SK-N-MC (cell line): ENCODE data around the gene PDE8A.

Experiments
- DNase-seq: peaks from one replicate; pipeline ENCODE4 v3.0.0-alpha.2; 2011; ENCODE audit warnings: low read depth, low spot score
- H3K27ac ChIP-seq: fragments of 200-600 bp; sonication (generic); 2 replicates; pipeline ENCODE4 v1.5.1; 2016; ENCODE audit warnings: mixed run types
- H3K36me3 ChIP-seq: fragments of 200-600 bp; sonication (generic); 2 replicates; pipeline ENCODE4 v1.6.1; 2017; ENCODE audit warnings: antibody characterized with exemption, low read length, mixed read lengths; ENCODE audit not compliant: insufficient read depth
- H3K4me3 ChIP-seq: fragments of 200-600 bp; sonication (generic); 2 replicates; pipeline ENCODE4 v1.5.1; 2016
- H3K9ac ChIP-seq: fragments of 200-600 bp; sonication (generic); 2 replicates; pipeline ENCODE4 v1.8.0; 2017; ENCODE audit warnings: mixed run types, mixed read lengths; ENCODE audit not compliant: insufficient read length
- H3K9me3 ChIP-seq: fragments of 200-600 bp; sonication (generic); 2 replicates; pipeline ENCODE4 v1.6.1; 2017; ENCODE audit warnings: low read depth, mild to moderate bottlenecking, antibody characterized with exemption, low read length, moderate library complexity, mixed read lengths
- EZH2 ChIP-seq: fragments of 200-600 bp; sonication (generic); IDR thresholded peaks from one replicate; pipeline ENCODE4 v1.6.1; 2017; ENCODE audit warnings: antibody characterized with exemption
- FOXP2 ChIP-seq: optimal IDR thresholded peaks from 2 replicates; pipeline ENCODE3; 2011; ENCODE audit warnings: mild to moderate bottlenecking, moderate library complexity; ENCODE audit not compliant: insufficient read depth; ENCODE audit errors: extremely low read length, control extremely low read depth
- POLR2AphosphoS5 ChIP-seq: IDR thresholded peaks from 2 replicates; pipeline ENCODE4 v1.6.1; 2012; ENCODE audit warnings: mild to moderate bottlenecking, low read depth, low read length, borderline replicate concordance

Gene PDE8A

GRCh38 chr15:85021409-85021808 lies 39.8 kb downstream of the PDE8A start:
- TF ChIP-seq EZH2 (no peak), POLR2AphosphoS5 (no peak), FOXP2 (no peak)
- Histone ChIP-seq H3K9ac (no peak overlapping the region), H3K27ac (no peak overlapping the region), H3K9me3 (no peaks in the 10 kb centered on the region), H3K36me3 (no peaks in the 10 kb centered on the region), H3K4me3 (no peak overlapping the region)
- DNase-seq, result no peak

DNA sequence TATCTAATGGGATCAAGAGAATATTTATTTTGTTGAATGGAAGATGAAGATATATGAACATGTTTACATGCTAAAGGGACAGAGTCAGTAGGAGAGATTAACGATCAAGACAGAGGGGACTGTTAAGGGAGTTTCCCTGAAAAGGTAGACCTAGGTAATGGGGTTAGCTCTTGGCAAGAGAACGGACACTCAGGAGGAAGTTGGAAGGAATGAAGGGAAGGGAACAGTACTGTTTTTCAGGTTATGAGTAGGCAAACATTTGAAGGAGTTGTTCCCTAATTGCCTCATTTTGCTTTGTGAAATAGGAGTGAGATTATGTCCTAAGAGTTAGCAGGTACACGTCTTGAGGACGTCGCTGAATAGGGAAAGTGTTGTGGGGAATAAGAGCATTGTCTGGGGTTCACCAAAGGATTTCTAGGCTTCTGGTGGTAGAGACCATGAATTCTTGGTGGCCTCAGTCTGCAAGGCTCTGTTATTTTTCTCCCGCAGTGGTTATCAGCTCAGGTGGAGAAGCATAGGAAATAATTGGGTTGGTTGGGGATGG lies 41.3 kb downstream of the PDE8A start:
- no peaks in the 10 kb centered on the region for H3K36me3 ChIP-seq
- no peak for DNase-seq
- no peak overlapping the region for H3K27ac ChIP-seq
- H3K4me3 ChIP-seq, result no peak overlapping the region
- no peak overlapping the region for H3K9ac ChIP-seq
- TF ChIP-seq FOXP2 (no peak), EZH2 (no peak), POLR2AphosphoS5 (no peak)
- H3K9me3 ChIP-seq, result no peaks in the 10 kb centered on the region

DNA sequence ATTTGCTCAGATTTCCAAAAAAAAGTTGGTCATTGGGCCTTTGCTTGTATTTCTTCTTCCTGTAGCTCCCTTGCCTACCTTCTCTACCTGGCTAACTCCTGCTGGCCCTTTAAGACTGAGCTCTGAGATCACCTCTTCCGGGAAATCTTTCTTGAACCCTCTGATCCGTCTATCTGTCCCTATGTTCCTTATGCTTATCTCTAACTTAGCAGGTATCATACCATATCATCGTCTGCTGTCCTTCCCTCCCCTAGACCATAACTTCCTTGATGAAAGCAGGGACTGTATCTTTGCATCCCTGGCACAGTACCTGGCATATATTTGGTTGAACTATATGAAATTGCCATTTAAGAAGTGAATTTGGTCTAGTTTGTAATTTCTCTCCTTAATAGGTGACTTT lies 42.3 kb downstream of the PDE8A start:
- no peak overlapping the region for H3K4me3 ChIP-seq
- H3K27ac ChIP-seq, result no peak overlapping the region
- DNase-seq, result no peak

GRCh38 chr15:85024509-85025336 lies 43.1 kb downstream of the PDE8A start:
- TF ChIP-seq EZH2 (no peak), POLR2AphosphoS5 (no peak), FOXP2 (no peak)
- Histone ChIP-seq H3K9ac (no peak overlapping the region), H3K4me3 (no peak overlapping the region), H3K27ac (no peak overlapping the region), H3K36me3 (no peaks in the 10 kb centered on the region), H3K9me3 (no peaks in the 10 kb centered on the region)
- DNase-seq, result no peak

More for the DNA sequence above, 42.3 kb downstream of the PDE8A start:
- Histone ChIP-seq H3K36me3 (no peaks in the 10 kb centered on the region), H3K9ac (no peak overlapping the region), H3K9me3 (no peaks in the 10 kb centered on the region)
- TF ChIP-seq POLR2AphosphoS5 (no peak), FOXP2 (no peak), EZH2 (no peak)

- Histone ChIP-seq H3K4me3 (no peak overlapping the region), H3K27ac (no peak overlapping the region), H3K9me3 (no peaks in the 10 kb centered on the region), H3K36me3 (no peaks in the 10 kb centered on the region), H3K9ac (no peak overlapping the region)
- no peak for TF ChIP-seq FOXP2
- DNase-seq, result no peak
Measured at GRCh38 chr15:85025516-85026251, 44.0 kb downstream of the PDE8A start.

- no peak overlapping the region for H3K4me3 ChIP-seq
- H3K9me3 ChIP-seq, result no peaks in the 10 kb centered on the region
- H3K36me3 ChIP-seq, result no peaks in the 10 kb centered on the region
- no peak for DNase-seq
- no peak overlapping the region for H3K9ac ChIP-seq
- TF ChIP-seq EZH2, result no peak
- no peak for TF ChIP-seq POLR2AphosphoS5
- TF ChIP-seq FOXP2, result no peak
- no peak overlapping the region for H3K27ac ChIP-seq
Measured at GRCh38 chr15:85026304-85027032, 44.8 kb downstream of the PDE8A start.

DNA sequence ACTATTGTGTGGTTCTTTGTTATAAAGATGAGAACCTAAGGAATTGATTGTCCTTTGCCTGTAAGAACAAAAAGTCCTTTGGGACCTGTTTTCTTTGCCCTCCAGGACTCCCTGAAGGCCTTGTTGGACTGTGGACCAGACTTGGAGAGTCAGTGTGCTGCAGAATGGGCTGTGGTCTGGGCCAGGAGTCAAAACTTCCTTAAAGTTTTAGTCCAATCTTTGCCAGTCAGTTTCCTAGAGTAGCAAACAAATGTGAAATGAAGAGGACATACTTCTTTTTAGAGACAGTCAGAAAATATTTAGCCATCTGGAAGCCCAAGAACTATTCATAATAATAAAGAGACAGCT lies 45.4 kb downstream of the PDE8A start:
- no peak overlapping the region for H3K4me3 ChIP-seq
- TF ChIP-seq FOXP2 (no peak), EZH2 (no peak), POLR2AphosphoS5 (no peak)
- H3K27ac ChIP-seq, result no peak overlapping the region

GRCh38 chr15:85027421-85027820 lies 45.8 kb downstream of the PDE8A start:
- Histone ChIP-seq H3K36me3 (no peaks in the 10 kb centered on the region), H3K4me3 (no peak overlapping the region), H3K9me3 (no peaks in the 10 kb centered on the region), H3K27ac (no peak overlapping the region), H3K9ac (no peak overlapping the region)
- DNase-seq, result no peak
- no peak for TF ChIP-seq FOXP2
- TF ChIP-seq EZH2, result no peak
- no peak for TF ChIP-seq POLR2AphosphoS5

More for the DNA sequence above, 45.4 kb downstream of the PDE8A start:
- DNase-seq, result no peak
- no peaks in the 10 kb centered on the region for H3K36me3 ChIP-seq
- no peaks in the 10 kb centered on the region for H3K9me3 ChIP-seq
- no peak overlapping the region for H3K9ac ChIP-seq

DNA sequence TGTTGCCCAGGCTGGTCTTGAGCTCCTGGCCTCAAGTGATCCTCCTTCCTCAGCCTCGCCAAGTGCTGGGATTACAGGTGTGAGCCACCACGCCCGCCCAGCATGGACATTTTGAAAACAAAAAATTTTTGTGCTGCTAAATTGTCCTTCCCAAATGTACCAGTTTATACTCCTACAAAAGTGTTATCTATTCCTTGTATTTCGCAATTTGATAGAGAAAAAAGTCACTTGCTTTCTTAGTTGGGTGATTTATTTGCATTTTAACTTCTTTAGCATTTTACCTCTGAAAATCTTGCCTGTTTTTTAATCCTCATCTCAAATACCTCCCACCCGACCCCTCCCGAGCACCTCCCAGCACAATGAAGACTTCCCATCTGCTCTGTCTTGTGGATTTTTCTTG lies 46.8 kb downstream of the PDE8A start:
- Histone ChIP-seq H3K27ac (no peak overlapping the region), H3K9me3 (no peaks in the 10 kb centered on the region), H3K9ac (no peak overlapping the region), H3K36me3 (no peaks in the 10 kb centered on the region), H3K4me3 (no peak overlapping the region)
- TF ChIP-seq EZH2 (no peak), FOXP2 (no peak), POLR2AphosphoS5 (no peak)
- DNase-seq, result no peak
